ENCODE measurements around the gene QPCTL.

Gene QPCTL

DNA sequence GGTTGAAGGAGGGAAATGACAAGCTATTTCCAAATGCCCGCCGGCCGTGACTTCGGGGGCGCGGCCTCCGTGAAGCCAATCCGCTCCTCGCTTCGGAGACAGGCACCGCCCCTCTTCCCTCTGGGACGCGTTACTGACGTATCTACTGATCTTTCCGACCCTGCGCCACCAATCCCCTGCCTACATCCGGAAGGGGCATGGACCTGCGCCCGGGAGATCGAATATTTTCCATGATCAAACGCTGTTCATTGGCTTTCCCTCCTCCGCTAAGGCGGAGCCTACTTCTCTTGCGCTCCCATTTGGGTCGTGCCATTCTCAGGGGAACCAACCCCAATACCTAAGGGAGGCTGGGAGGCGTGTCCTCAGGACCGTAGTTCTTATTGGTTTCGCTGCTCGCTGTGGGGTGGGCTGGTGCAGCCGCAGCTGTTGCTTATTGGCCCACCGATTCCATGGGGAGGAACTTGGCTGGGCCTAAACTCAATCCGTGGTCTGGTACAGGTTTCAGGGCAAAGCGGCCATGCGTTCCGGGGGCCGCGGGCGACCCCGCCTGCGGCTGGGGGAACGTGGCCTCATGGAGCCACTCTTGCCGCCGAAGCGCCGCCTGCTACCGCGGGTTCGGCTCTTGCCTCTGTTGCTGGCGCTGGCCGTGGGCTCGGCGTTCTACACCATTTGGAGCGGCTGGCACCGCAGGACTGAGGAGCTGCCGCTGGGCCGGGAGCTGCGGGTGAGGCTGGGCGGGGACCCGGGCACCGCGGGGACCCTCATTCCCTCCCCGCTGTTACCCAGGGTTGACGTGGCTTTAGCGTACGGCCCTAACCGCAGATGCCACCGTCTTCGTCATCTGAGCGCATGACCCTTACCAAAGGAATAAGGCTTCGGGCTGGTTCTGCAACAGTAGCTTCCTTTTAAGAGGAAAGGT, at the start of gene QPCTL:
Gene QPCTL (plus strand): TSS at position 480 of the 919 bp plus-strand sequence. CDS start 38 bp downstream, at position 518.
- peak within 1 kb of the TSS; percentile 94 for H3K4me3 ChIP-seq (ENCODE audit: low read length)
- peak within 1 kb of the TSS; percentile 88 for H3K27ac ChIP-seq (ENCODE audit: low read depth, low read length)
- H3K27me3 ChIP-seq (ENCODE audit: control insufficient read depth, insufficient read depth, low read length) = no peaks in the 10 kb centered on the region
- peaks cover 4% of the 10 kb centered on the region for H3K4me1 ChIP-seq (ENCODE audit: control insufficient read depth, insufficient read depth, low read length)
- peak within 1 kb of the TSS; percentile 59 for H3K9ac ChIP-seq (ENCODE audit: low read length)
- peaks cover 10% of the 10 kb centered on the region for H3K36me3 ChIP-seq (ENCODE audit: control insufficient read depth, insufficient read depth, low read length)

GRCh38 chr19:45643024-45643926, 49.2 kb upstream of the QPCTL start:
- Histone ChIP-seq H3K4me3 (ENCODE audit: low read length) (no peak overlapping the region), H3K27me3 (ENCODE audit: control insufficient read depth, insufficient read depth, low read length) (peaks cover 9% of the 10 kb centered on the region), H3K36me3 (ENCODE audit: control insufficient read depth, insufficient read depth, low read length) (no peaks in the 10 kb centered on the region), H3K27ac (ENCODE audit: low read depth, low read length) (no peak overlapping the region), H3K9ac (ENCODE audit: low read length) (no peak overlapping the region), H3K4me1 (ENCODE audit: control insufficient read depth, insufficient read depth, low read length) (peaks cover 3% of the 10 kb centered on the region)

GRCh38 chr19:45643927-45644771, 48.3 kb upstream of the QPCTL start:
- H3K27me3 ChIP-seq (ENCODE audit: control insufficient read depth, insufficient read depth, low read length) = peaks cover 9% of the 10 kb centered on the region
- peaks cover 3% of the 10 kb centered on the region for H3K4me1 ChIP-seq (ENCODE audit: control insufficient read depth, insufficient read depth, low read length)
- no peak overlapping the region for H3K9ac ChIP-seq (ENCODE audit: low read length)
- H3K27ac ChIP-seq (ENCODE audit: low read depth, low read length) = no peak overlapping the region
- no peak overlapping the region for H3K4me3 ChIP-seq (ENCODE audit: low read length)
- H3K36me3 ChIP-seq (ENCODE audit: control insufficient read depth, insufficient read depth, low read length) = no peaks in the 10 kb centered on the region

DNA sequence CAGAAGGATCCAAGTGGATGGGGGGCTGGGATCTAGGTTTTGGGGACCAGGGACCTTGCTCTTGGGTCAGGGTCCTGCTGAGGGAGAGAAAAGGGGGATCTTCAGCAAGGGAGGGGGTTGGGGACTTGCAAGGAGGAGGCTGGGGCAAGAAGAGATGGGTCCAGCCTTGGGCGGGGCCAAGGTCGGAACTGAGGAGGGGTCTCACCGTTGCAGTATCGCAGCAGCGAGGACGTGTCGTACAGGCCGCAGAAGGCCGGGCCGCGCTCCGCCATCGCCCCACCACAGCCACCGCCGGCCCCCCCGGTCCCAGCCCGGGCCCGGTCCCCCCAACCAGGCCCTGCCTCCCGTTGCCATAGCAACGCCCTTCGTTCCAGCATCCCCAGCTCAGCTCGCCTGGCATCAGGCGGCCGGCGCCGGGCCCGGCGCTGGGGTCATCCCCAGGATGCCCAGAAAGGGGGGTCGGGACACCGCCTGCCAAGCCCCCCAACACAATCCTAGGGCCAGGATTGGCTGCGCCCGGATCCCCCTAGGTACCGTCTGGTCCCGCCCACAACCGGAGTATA, 47.3 kb upstream of the QPCTL start:
- no peak overlapping the region for H3K27ac ChIP-seq (ENCODE audit: low read depth, low read length)
- no peak overlapping the region for H3K9ac ChIP-seq (ENCODE audit: low read length)
- peaks cover 3% of the 10 kb centered on the region for H3K4me1 ChIP-seq (ENCODE audit: control insufficient read depth, insufficient read depth, low read length)
- peak overlapping the region; percentile 32 for H3K4me3 ChIP-seq (ENCODE audit: low read length)
- no peaks in the 10 kb centered on the region for H3K36me3 ChIP-seq (ENCODE audit: control insufficient read depth, insufficient read depth, low read length)
- H3K27me3 ChIP-seq (ENCODE audit: control insufficient read depth, insufficient read depth, low read length) = peaks cover 9% of the 10 kb centered on the region

DNA sequence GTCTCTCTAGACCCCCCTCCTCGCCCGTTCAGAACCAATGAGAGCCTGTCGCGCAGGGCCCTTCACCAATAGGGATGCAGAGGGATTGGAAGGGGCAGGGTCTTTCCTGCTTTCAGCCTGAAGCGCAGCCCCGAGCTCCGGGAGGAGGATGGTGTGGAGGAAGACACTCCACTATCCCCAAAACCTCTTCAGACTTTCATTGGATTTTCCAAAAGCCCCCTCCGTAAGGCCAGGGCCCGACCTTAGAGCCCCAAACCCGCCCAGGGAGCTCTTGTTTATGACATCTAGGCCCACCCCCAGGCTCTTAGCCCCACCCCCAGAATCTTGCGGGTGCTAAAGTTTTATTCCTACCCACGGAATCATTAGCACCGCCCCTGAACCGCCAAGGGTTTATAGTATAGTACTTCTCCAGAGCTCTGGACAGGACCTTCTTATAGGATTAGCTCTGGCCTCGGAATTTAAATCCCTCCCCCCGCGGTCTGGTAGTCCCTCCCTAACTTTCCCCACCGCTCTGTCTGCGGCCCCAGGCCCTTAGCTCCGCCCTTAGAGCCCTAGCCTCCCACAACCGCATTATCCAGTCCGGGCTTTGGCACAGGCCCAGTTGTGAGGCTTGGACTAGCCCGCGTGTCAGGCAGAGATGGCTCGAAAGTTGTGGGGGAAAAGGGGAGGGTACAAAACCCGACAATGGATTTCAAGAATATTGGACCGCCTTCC, 46.7 kb upstream of the QPCTL start:
- Histone ChIP-seq H3K36me3 (ENCODE audit: control insufficient read depth, insufficient read depth, low read length) (no peaks in the 10 kb centered on the region), H3K9ac (ENCODE audit: low read length) (no peak overlapping the region), H3K4me1 (ENCODE audit: control insufficient read depth, insufficient read depth, low read length) (peaks cover 3% of the 10 kb centered on the region), H3K27ac (ENCODE audit: low read depth, low read length) (no peak overlapping the region), H3K4me3 (ENCODE audit: low read length) (peak overlapping the region; percentile 32), H3K27me3 (ENCODE audit: control insufficient read depth, insufficient read depth, low read length) (peaks cover 9% of the 10 kb centered on the region)

DNA sequence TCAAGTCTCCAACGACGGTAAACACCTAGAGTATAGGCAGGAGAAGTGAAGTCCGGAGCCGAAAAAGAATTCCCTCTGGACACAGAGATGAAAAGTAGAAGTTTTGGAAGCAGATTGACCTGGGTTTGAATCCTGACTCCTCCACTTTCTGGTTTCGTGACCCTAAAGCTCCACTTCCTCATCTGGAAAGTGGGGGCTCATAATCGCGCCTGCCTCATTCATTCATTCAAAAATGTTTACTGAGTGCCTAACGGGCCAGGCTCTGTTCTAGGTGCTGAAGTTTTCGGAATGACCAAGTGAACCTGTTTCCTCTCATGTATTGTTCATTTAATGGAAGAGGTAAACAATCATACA, 46.1 kb upstream of the QPCTL start:
- Histone ChIP-seq H3K4me1 (ENCODE audit: control insufficient read depth, insufficient read depth, low read length) (peaks cover 3% of the 10 kb centered on the region), H3K27me3 (ENCODE audit: control insufficient read depth, insufficient read depth, low read length) (peaks cover 9% of the 10 kb centered on the region), H3K36me3 (ENCODE audit: control insufficient read depth, insufficient read depth, low read length) (no peaks in the 10 kb centered on the region), H3K27ac (ENCODE audit: low read depth, low read length) (no peak overlapping the region), H3K9ac (ENCODE audit: low read length) (no peak overlapping the region), H3K4me3 (ENCODE audit: low read length) (no peak overlapping the region)

DNA sequence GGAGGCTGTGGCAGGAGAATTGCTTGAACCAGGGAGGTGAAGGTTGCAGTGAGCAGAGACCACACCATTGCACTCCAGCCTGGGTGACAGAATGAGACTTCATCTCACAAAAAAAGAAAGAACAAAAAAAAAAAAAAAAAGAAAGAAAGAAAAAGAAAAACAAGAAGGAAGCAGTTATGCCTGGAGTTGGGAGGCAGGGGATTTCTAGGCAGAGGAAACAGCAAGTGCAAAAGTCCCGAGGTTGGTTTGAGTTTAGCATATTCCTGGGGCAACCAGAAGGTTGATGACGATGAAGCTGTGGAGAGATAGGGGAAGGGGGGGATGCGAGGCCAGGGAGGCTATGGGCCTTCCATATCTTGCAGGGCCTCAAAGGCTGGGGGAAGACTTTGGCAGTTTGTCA, 41.7 kb upstream of the QPCTL start:
- no peak overlapping the region for H3K27ac ChIP-seq (ENCODE audit: low read depth, low read length)

GRCh38 chr19:45653634-45654033, 38.8 kb upstream of the QPCTL start:
- no peaks in the 10 kb centered on the region for H3K4me1 ChIP-seq (ENCODE audit: control insufficient read depth, insufficient read depth, low read length)
- H3K36me3 ChIP-seq (ENCODE audit: control insufficient read depth, insufficient read depth, low read length) = no peaks in the 10 kb centered on the region
- no peaks in the 10 kb centered on the region for H3K27me3 ChIP-seq (ENCODE audit: control insufficient read depth, insufficient read depth, low read length)
- no peak overlapping the region for H3K9ac ChIP-seq (ENCODE audit: low read length)
- H3K27ac ChIP-seq (ENCODE audit: low read depth, low read length) = no peak overlapping the region
- no peak overlapping the region for H3K4me3 ChIP-seq (ENCODE audit: low read length)

More for the DNA sequence above, 41.7 kb upstream of the QPCTL start:
- Histone ChIP-seq H3K4me1 (ENCODE audit: control insufficient read depth, insufficient read depth, low read length) (no peaks in the 10 kb centered on the region), H3K4me3 (ENCODE audit: low read length) (no peak overlapping the region), H3K36me3 (ENCODE audit: control insufficient read depth, insufficient read depth, low read length) (no peaks in the 10 kb centered on the region), H3K9ac (ENCODE audit: low read length) (no peak overlapping the region), H3K27me3 (ENCODE audit: control insufficient read depth, insufficient read depth, low read length) (no peaks in the 10 kb centered on the region)

DNA sequence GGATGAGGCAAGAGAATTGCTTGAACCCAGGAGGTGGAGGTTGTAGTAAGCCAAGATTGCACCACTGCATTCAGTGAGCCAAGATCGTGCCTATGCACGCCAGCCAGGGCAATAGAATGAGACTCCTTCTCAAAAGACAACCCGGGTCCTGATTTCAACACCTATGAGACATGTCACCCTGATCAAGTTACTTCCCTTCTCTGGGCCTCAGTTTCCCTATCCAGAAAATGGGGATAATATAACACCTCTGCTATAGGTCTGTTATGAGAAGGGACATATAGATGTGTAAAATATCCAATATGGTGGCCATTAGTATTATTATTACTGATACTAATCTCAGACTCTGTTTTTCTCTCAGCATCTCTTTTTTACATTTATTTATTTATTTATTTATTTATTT, 37.4 kb upstream of the QPCTL start:
- H3K27me3 ChIP-seq (ENCODE audit: control insufficient read depth, insufficient read depth, low read length) = no peaks in the 10 kb centered on the region
- no peak overlapping the region for H3K4me3 ChIP-seq (ENCODE audit: low read length)
- H3K36me3 ChIP-seq (ENCODE audit: control insufficient read depth, insufficient read depth, low read length) = no peaks in the 10 kb centered on the region
- no peaks in the 10 kb centered on the region for H3K4me1 ChIP-seq (ENCODE audit: control insufficient read depth, insufficient read depth, low read length)
- no peak overlapping the region for H3K9ac ChIP-seq (ENCODE audit: low read length)
- no peak overlapping the region for H3K27ac ChIP-seq (ENCODE audit: low read depth, low read length)

DNA sequence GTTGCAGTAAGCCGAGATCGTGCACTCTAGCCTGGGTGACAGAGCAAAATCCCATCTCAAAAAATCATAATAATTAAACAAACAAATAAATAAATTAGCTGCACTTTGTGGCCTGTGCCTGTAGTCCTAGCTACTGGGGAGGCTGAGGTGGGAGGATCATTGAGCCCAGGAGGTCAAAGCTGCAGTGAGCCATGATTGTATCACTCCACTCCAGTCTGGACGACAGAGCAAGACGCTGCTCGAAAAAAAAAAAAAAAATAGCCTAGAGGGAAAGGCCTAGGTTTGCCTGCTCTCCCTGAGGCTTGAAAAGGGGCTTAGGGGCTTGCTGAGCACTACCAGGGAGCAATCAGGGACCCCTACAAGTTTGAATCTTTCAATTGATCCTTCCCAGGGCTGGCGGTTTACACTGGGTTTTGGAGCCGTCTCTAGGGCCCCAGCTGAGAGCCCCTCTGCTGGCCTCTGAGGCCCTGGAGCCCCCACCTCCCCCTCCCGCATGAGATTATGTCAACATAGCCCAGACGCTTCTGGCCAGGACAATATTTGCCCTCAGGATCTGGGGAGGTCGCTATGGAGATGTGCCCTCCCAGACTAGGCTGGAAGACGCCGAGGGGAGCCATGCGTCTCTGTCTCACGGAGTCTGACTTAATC, 34.8 kb upstream of the QPCTL start:
- H3K27ac ChIP-seq (ENCODE audit: low read depth, low read length) = no peak overlapping the region
- no peak overlapping the region for H3K4me3 ChIP-seq (ENCODE audit: low read length)
- no peaks in the 10 kb centered on the region for H3K27me3 ChIP-seq (ENCODE audit: control insufficient read depth, insufficient read depth, low read length)
- no peak overlapping the region for H3K9ac ChIP-seq (ENCODE audit: low read length)
- no peaks in the 10 kb centered on the region for H3K36me3 ChIP-seq (ENCODE audit: control insufficient read depth, insufficient read depth, low read length)
- H3K4me1 ChIP-seq (ENCODE audit: control insufficient read depth, insufficient read depth, low read length) = no peaks in the 10 kb centered on the region
